Body of pancreas (tissue), 4 donors: Measurements from ENCODE around the gene COMT. TPM values are rescaled to one million over a fixed set of nuclear protein-coding genes. Genes with fewer than 3 reads are reported as not detected.

ENCODE experiments used
- ATAC-seq: fragments of 150-250 bp; one replicate; pipeline ENCODE4 v1.9.1; 2016
- DNase-seq, 4 donors: peaks; one replicate each; pipeline ENCODE4 v3.0.0-alpha.2; 2019
- H3K27ac ChIP-seq, 4 donors: fragments of 200-600 bp; sonication (generic); 1 replicate in 3 of 4; 2 replicates in 1 of 4; pipeline versions ENCODE4 v1.5.1 to v1.6.1; 2016 to 2019; ENCODE audit warnings: mild to moderate bottlenecking in 1 of 4, mixed read lengths in 1 of 4, moderate library complexity in 1 of 4
- H3K27me3 ChIP-seq, 2 donors: fragments of 200-600 bp; sonication (generic); one replicate each; pipeline ENCODE4 v1.6.0; 2016; ENCODE audit warnings: mild to moderate bottlenecking in 1 of 2
- H3K36me3 ChIP-seq, 2 donors: fragments of 200-600 bp; sonication (generic); replicated peaks in 1 of 2; 2 replicates each; pipeline ENCODE4 v1.5.1; 2016; ENCODE audit warnings: low read depth in 2 of 2; ENCODE audit not compliant: insufficient read depth in 1 of 2
- H3K4me1 ChIP-seq: fragments of 200-600 bp; sonication (generic); one replicate; pipeline ENCODE4 v1.6.0; 2016
- H3K4me3 ChIP-seq, 2 donors: fragments of 200-600 bp; sonication (generic); 1 replicate in 1 of 2; 2 replicates in 1 of 2; pipeline ENCODE4 v1.5.1; 2016 to 2019
- H3K9me3 ChIP-seq, 3 donors: fragments of 200-600 bp; sonication (generic); 1 replicate in 2 of 3; 2 replicates in 1 of 3; pipeline ENCODE4 v1.5.1; 2016
- CTCF ChIP-seq, 7 experiments: fragments of 450-650 bp in 4 of 7; fragments of 200-600 bp in 3 of 7; sonication (generic) in 3 of 7; IDR thresholded peaks; one replicate each; pipeline ENCODE4 v1.5.1; 2016 to 2019; ENCODE audit warnings: antibody characterized with exemption in 7 of 7
- POLR2A ChIP-seq, 3 donors: fragments of 450-650 bp; IDR thresholded peaks; one replicate each; pipeline ENCODE4 v1.6.1; 2016; ENCODE audit warnings: antibody characterized with exemption in 3 of 3, mild to moderate bottlenecking in 2 of 3
- WGBS, 2 donors: methylation state at CpG; one replicate each; pipeline ENCODE4 v1.1.5; 2017; 5-methylcytosine and 5-hydroxymethylcytosine counted together
- intact Hi-C: fragments of 100-400 bp; cut with DNase I; formaldehyde crosslinking; loops from one replicate; pipeline ENCODE4 v1.15.1; 2023
- total RNA-seq, 2 donors: library from RNA; depleted of rRNA; stranded (reverse); fragments of >200 nt; gene quantifications; one replicate each; pipeline ENCODE4 v1.1.0, GENCODE V29; 2016

COMT gene
- total RNA-seq, 2 donors from 2014 or later: 85.6 to 98.2 TPM

- H3K27me3 ChIP-seq: no peaks in the 10 kb centered on the region
- H3K9me3 ChIP-seq: no peaks in the 10 kb centered on the region
- no peak for ATAC-seq
- no peak overlapping the region for H3K4me3 ChIP-seq
- 94 to 95% methylated on average over 9 to 19 of the region's 23 CpGs for WGBS, 2 donors
- no peak for TF ChIP-seq POLR2A (IDR thresholded peaks at IDR 0.05)
- TF ChIP-seq CTCF (IDR thresholded peaks at IDR 0.05): no peak
- no peaks in the 10 kb centered on the region for H3K4me1 ChIP-seq
- no peak overlapping the region for H3K27ac ChIP-seq
- peaks cover 0 to 1% of the 10 kb centered on the region in 2 donors for H3K36me3 ChIP-seq
- DNase-seq: no peak
- intact Hi-C loops: no loop called here
Measured at GRCh38 chr22:19895160-19895849, 46.3 kb upstream of the COMT start.

DNA sequence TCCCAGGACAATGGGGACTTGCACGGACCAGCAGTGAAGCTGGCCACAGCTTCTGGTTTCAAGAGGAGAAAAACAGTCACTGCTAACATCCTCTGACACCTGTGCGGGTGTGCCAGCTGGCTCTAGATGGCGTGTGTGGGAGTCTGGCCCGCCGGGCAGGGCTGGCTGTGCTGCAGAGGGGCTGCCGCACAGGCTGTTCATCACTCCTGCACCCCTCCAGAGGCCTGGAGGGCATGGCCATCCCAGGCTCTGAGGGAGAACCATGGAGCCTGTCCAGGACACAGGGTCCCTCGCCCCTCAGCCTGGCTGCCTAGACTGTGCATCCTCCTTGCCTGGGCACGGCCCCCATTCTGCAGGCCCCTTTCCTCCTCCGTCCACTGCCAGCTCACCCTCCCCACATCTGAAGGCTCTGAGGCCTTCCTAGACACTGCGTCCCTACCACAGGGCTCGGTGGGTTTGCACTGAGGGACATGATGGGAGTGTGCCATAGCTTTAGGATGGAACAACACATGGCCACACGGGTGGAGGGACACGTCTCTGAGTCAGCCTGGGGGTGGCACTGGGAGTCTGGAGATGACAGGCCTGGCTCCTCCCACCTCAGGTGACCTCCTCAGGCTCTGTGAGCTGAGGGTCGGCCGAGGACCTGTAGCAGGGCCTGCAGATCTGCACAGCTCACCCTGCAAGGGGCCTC lies 44.8 kb upstream of the COMT start:
- no peaks in the 10 kb centered on the region for H3K27me3 ChIP-seq
- no peak for DNase-seq
- H3K27ac ChIP-seq: no peak overlapping the region
- H3K9me3 ChIP-seq: no peaks in the 10 kb centered on the region
- H3K4me3 ChIP-seq: no peak overlapping the region
- intact Hi-C loops: no loop called here
- TF ChIP-seq CTCF (IDR thresholded peaks at IDR 0.05) (no peak), POLR2A (IDR thresholded peaks at IDR 0.05) (no peak)
- H3K36me3 ChIP-seq: peaks cover 0 to 1% of the 10 kb centered on the region in 2 donors
- ATAC-seq: no peak
- 83 to 90% methylated on average over 4 to 15 of the region's 15 CpGs for WGBS, 2 donors
- no peaks in the 10 kb centered on the region for H3K4me1 ChIP-seq

GRCh38 chr22:19897726-19898125 lies 43.8 kb upstream of the COMT start:
- no peak overlapping the region for H3K4me3 ChIP-seq
- WGBS, 2 donors: 89% methylated on average over 9 to 16 of the region's 16 CpGs
- intact Hi-C loops: no loop called here
- no peaks in the 10 kb centered on the region for H3K4me1 ChIP-seq
- no peaks in the 10 kb centered on the region for H3K9me3 ChIP-seq
- H3K27me3 ChIP-seq: no peaks in the 10 kb centered on the region
- DNase-seq: no peak
- peaks cover 0 to 1% of the 10 kb centered on the region in 2 donors for H3K36me3 ChIP-seq
- no peak for ATAC-seq
- no peak for TF ChIP-seq CTCF (IDR thresholded peaks at IDR 0.05)
- no peak for TF ChIP-seq POLR2A (IDR thresholded peaks at IDR 0.05)
- H3K27ac ChIP-seq: no peak overlapping the region

- no peak overlapping the region for H3K27ac ChIP-seq
- ATAC-seq (no peak), DNase-seq (no peak)
- TF ChIP-seq POLR2A (IDR thresholded peaks at IDR 0.05): no peak
- TF ChIP-seq CTCF (IDR thresholded peaks at IDR 0.05): no peak
- H3K27me3 ChIP-seq: no peaks in the 10 kb centered on the region
- no peaks in the 10 kb centered on the region for H3K4me1 ChIP-seq
- H3K36me3 ChIP-seq: peaks cover 0 to 1% of the 10 kb centered on the region in 2 donors
- intact Hi-C loops: no loop called here
- 89 to 94% methylated on average over 2 to 7 of the region's 7 CpGs for WGBS, 2 donors
- no peaks in the 10 kb centered on the region for H3K9me3 ChIP-seq
- H3K4me3 ChIP-seq: no peak overlapping the region
Measured at GRCh38 chr22:19898145-19898544, 43.4 kb upstream of the COMT start.
